ENCODE results near the gene CPZ.

DNA sequence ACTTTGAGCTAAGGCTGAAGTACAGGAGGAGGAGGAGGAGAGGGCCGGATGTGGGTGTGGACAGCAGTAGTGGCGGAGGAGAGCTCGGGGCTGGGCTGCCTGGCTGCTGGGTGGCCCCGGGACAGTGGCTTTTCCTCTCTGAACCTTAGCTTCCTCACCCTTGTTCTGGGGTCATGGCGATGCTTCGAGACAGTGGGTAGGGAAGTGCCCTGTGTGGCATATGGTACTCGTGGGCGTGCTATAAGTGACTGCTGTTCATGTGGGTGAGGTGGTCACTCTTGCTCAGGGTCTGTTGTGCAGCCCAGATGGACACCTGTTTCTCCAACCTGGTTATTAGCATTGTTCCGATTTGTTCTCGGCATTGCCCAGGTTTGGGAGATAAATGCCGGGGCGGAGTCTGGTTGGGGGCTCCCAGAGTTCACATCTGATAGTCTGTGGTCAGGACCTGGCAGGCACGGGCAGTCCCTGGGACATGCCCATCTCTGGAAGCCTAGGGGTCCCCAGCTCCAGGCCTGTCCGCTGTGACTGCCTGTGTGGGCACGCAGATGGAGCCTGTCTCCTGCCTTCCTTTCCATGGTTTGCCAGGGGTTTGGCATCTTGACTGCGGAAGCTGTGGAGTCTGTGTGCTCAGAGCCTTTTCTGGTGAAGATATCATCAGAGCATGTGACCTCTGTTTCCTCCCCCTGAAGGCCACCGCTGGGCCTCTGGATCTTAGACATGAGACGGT is 4.9 kb upstream of the CPZ start:
- no peak for TF ChIP-seq CTCF (conservative IDR thresholded peaks at IDR 0.05; ENCODE audit: low read depth, low read length)
- no peak for TF ChIP-seq POLR2A (IDR thresholded peaks at IDR 0.05; ENCODE audit: low read depth, low read length)
- TF ChIP-seq SMC3 (IDR thresholded peaks at IDR 0.05; ENCODE audit: low read depth, low read length): no peak
